ENCODE data around the gene WDR31.

WDR31 gene

GRCh38 chr9:113307396-113307975, 32.6 kb downstream of the WDR31 start:
- Histone ChIP-seq H3K27me3 (peaks cover 0 to 19% of the 10 kb centered on the region in 2 donors), H3K36me3 (no peaks in the 10 kb centered on the region), H3K27ac (no peak overlapping the region), H3K9me3 (no peaks in the 10 kb centered on the region), H3K4me3 (no peak overlapping the region), H3K4me1 (no peaks in the 10 kb centered on the region)
- TF ChIP-seq CTCF (IDR thresholded peaks at IDR 0.05): no peak
- intact Hi-C loops (cut with DNase I; ENCODE audit: low total_unique reads): no loop called here
- DNase-seq: no peak

DNA sequence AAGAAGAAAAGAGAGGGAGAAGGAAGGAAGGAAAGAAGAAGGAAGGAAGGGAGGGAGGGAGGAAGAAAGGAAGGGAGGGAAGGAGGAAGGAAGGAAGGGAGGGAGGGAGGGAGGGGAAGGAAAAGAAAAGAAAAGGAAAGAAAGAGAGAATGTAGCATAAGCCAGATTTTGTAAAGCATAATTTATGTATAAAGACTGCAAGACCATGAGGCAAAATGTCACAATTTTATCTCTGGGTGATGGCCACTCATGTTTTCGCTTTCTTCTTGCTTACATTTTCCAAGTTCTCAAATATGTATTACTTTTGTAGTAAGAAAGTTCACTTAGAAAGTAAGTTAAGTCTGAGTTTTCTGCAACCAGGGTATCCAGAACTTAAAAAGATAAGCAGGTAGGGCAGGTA, 33.5 kb downstream of the WDR31 start:
- no peak overlapping the region for H3K27ac ChIP-seq
- H3K9me3 ChIP-seq: no peaks in the 10 kb centered on the region
- TF ChIP-seq CTCF (IDR thresholded peaks at IDR 0.05): no peak
- peaks cover 0 to 19% of the 10 kb centered on the region in 2 donors for H3K27me3 ChIP-seq
- no peak for DNase-seq
- no peaks in the 10 kb centered on the region for H3K36me3 ChIP-seq
- intact Hi-C loops (cut with DNase I; ENCODE audit: low total_unique reads): no loop called here
- H3K4me3 ChIP-seq: no peak overlapping the region
- H3K4me1 ChIP-seq: no peaks in the 10 kb centered on the region

DNA sequence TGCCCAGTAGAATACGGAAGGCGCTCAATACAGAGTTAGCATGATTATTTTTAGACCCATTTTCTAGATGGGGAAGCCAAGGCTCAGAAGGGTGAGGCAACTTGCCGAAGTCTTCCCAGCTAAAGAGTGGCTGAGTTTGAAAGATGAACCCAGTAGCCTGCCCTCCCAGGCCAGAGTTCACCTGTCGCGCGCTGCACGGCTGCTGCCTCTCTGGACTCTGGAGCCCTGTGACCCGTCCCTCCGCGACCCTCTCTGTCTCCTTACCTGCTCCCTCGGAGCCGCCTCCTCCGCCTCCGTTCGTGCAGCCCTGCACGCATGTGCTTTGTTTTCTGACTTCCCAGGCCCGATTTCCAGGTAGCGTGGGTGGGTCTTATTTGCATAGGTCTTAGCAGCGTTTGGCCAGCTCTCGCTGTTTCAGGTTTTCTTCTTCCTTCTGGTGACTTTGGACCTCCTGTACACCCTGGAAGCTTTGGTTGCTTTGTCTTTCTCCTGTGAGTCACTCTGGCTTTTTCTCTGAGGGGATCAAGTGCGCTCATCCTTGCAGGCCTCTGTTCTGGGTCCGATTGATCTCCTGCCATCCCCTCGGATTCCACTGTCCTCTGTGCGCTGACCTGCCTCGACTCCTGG, 37.2 kb downstream of the WDR31 start, which contains the start of gene RNF183:
TSS of gene RNF183 (minus strand) at position 585 of the 627 bp plus-strand sequence. CDS start 5,192 bp downstream, outside the sequence.
- Histone ChIP-seq H3K4me3 (no peak within 1 kb of the TSS), H3K27ac (no peak within 1 kb of the TSS), H3K9me3 (no peaks in the 10 kb centered on the region), H3K27me3 (peaks cover 0 to 34% of the 10 kb centered on the region in 2 donors), H3K36me3 (no peaks in the 10 kb centered on the region), H3K4me1 (no peaks in the 10 kb centered on the region)
- TF ChIP-seq CTCF (IDR thresholded peaks at IDR 0.05): no peak
- intact Hi-C loops (cut with DNase I; ENCODE audit: low total_unique reads): no loop called here
- DNase-seq: no peak

- H3K4me3 ChIP-seq: no peak overlapping the region
- no peaks in the 10 kb centered on the region for H3K9me3 ChIP-seq
- no peaks in the 10 kb centered on the region for H3K36me3 ChIP-seq
- H3K27ac ChIP-seq: no peak overlapping the region
- intact Hi-C loops (cut with DNase I; ENCODE audit: low total_unique reads): no loop called here
- no peak for DNase-seq
- no peak for TF ChIP-seq CTCF (IDR thresholded peaks at IDR 0.05)
- H3K27me3 ChIP-seq: peaks cover 0 to 23% of the 10 kb centered on the region in 2 donors
- no peaks in the 10 kb centered on the region for H3K4me1 ChIP-seq
These were observed 38.5 kb downstream of the WDR31 start for GRCh38 chr9:113301548-113301947.

DNA sequence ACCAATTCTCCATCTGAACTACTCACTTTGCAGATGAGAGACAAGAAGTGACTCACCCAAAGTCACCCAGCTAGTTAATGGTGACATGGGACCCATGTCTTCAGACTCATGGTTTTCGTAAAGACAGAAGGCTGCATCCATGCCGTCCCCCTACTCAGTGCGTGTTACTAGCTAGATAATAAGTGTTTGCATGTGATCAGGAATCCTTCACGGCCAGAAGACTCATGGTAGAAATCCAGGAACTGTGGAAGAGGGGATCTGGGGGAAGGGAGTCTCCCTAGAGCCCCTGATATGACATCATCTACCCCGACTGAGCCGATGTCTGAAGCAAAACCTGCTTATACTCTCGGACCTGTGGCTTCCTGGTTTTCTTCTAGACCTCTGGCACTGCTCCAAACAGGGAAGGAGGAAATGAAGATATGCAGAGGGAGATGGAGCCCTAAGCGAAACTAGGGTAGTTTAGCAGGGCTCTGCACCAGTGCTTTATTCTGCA, 40.2 kb downstream of the WDR31 start:
- Histone ChIP-seq H3K4me1 (no peaks in the 10 kb centered on the region), H3K9me3 (no peaks in the 10 kb centered on the region), H3K27me3 (peaks cover 0 to 20% of the 10 kb centered on the region in 2 donors), H3K36me3 (no peaks in the 10 kb centered on the region), H3K4me3 (no peak overlapping the region), H3K27ac (no peak overlapping the region)
- intact Hi-C loops (cut with DNase I; ENCODE audit: low total_unique reads): no loop called here
- peak in 1 of 2 donors; percentile 24 for DNase-seq
- no peak for TF ChIP-seq CTCF (IDR thresholded peaks at IDR 0.05)

All from tibial artery (tissue), 4 donors.